Measurements from ENCODE around the gene CATSPERE. TPM values are rescaled to one million over a fixed set of nuclear protein-coding genes. Genes with fewer than 3 reads are reported as not detected.

CATSPERE gene
- total and polyA plus RNA-seq, 5 donors = 0.18 to 0.82 (median 0.47) TPM

DNA sequence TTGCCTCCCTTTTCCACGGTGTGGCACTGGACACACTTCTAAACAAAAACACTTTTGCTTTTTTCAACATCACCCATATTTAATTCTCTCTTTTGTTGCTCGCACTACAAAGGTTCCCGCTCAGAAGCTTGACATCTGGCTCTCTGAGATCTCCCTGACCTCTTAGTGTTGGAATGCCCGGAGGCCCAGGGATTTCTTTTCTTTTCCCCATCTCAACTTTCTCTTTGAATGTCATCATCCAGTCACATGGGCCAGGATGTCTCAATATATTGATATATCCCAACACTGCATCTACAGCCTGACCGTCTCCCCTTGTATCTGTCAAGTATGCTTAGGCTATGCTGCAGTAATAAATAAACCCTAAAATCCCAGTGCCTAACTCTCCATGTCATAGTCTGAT, 137.5 kb downstream of the CATSPERE start:
- DNase-seq (no peak), ATAC-seq (no peak)
- intact Hi-C loops (cut with DNase I) = no loop called here
- no peaks in the 10 kb centered on the region for H3K27me3 ChIP-seq (ENCODE audit: control insufficient read depth, insufficient read depth)
- no peaks in the 10 kb centered on the region for H3K4me1 ChIP-seq (ENCODE audit: control insufficient read depth, insufficient read depth, low read length)
- no peak overlapping the region for H3K4me3 ChIP-seq (ENCODE audit: low read length)
- H3K9me3 ChIP-seq (ENCODE audit: control insufficient read depth, low read length) = no peaks in the 10 kb centered on the region
- WGBS = 85% methylated on average over 5 of the region's 5 CpGs
- no peak overlapping the region for H3K27ac ChIP-seq (ENCODE audit: low read length)

DNA sequence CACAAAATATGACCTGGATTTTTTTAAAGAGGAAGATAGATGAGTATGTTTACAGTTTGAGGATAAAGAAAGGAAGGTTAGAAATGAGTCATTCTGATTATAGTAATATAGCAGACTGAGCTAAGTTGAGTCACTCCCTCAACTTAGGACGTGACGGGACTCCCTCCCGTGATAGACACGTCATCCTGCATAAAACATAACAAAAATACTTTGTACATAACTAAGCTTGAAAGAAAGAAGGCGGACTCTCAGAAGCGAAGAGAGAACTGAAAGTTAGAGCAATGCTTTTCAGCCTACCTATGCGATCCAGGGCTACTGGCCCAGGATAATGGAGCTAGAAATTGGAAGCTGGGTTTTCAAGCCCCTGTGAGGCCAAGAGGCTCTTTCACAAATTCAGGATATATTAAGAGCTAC, 138.9 kb downstream of the CATSPERE start:
- Histone ChIP-seq H3K9me3 (ENCODE audit: control insufficient read depth, low read length) (no peaks in the 10 kb centered on the region), H3K27me3 (ENCODE audit: control insufficient read depth, insufficient read depth) (no peaks in the 10 kb centered on the region), H3K4me1 (ENCODE audit: control insufficient read depth, insufficient read depth, low read length) (no peaks in the 10 kb centered on the region), H3K27ac (ENCODE audit: low read length) (no peak overlapping the region), H3K4me3 (ENCODE audit: low read length) (no peak overlapping the region)
- peak; percentile 41 to 70 for ATAC-seq
- DNase-seq = no peak
- WGBS = 45% methylated on average over 7 of the region's 7 CpGs
- intact Hi-C loops (cut with DNase I) = loop anchor here in 2 of 4 donors (5.0 to 10.0 kb wide), 3 partner anchors 197 to 455 kb away; no protein-coding TSS in a partner anchor

DNA sequence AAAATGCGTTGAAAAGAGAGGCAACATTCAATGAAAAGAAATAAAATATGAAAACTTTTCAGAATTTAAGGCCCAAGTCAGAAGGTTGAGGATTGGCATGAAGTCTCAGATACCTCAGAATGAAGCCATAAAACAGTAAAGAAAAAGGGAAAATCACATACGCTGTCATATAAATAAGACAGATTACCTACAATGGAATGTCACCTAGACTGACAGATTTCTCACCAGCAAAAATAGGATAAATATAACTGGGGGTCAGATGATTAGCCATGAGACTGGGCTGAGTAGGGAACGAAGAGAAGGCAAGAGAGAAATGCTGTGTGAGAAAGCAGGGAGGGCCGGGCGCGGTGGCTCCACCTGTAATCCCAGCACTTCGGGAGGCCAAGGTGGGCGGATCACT, 140.3 kb downstream of the CATSPERE start:
- WGBS = 86% methylated on average over 8 of the region's 8 CpGs
- Histone ChIP-seq H3K4me3 (ENCODE audit: low read length) (no peak overlapping the region), H3K9me3 (ENCODE audit: control insufficient read depth, low read length) (no peaks in the 10 kb centered on the region), H3K27me3 (ENCODE audit: control insufficient read depth, insufficient read depth) (no peaks in the 10 kb centered on the region), H3K4me1 (ENCODE audit: control insufficient read depth, insufficient read depth, low read length) (no peaks in the 10 kb centered on the region), H3K27ac (ENCODE audit: low read length) (no peak overlapping the region)
- DNase-seq = no peak
- no peak for ATAC-seq
- intact Hi-C loops (cut with DNase I) = loop anchor here in 2 of 4 donors (5.0 to 10.0 kb wide), 3 partner anchors 196 to 453 kb away; no protein-coding TSS in a partner anchor

DNA sequence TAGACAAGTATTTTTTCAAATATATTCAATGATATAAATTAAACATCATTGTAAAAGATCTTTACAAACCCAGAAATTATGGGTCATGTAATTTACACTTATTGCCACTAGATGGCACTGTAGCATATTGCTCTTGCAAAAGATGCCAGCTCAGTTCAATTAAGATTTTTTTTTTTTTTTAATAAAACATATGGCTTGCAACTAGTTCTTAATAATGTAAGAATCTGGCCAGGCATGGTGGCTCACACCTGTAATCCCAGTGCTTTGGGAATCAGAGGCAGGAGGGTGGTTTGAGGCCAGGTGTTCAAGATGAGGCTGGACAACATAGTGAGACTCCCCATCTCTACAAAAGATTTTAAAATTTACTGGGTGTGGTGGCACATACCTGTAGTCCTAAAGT, 142.4 kb downstream of the CATSPERE start:
- ATAC-seq = no peak
- H3K9me3 ChIP-seq (ENCODE audit: control insufficient read depth, low read length) = no peaks in the 10 kb centered on the region
- intact Hi-C loops (cut with DNase I) = loop anchor here in 2 of 4 donors (2.0 to 10.0 kb wide), 4 partner anchors 191 to 451 kb away; no protein-coding TSS in a partner anchor
- no peaks in the 10 kb centered on the region for H3K4me1 ChIP-seq (ENCODE audit: control insufficient read depth, insufficient read depth, low read length)
- H3K27me3 ChIP-seq (ENCODE audit: control insufficient read depth, insufficient read depth) = no peaks in the 10 kb centered on the region
- no peak for DNase-seq
- H3K27ac ChIP-seq (ENCODE audit: low read length) = no peak overlapping the region
- no peak overlapping the region for H3K4me3 ChIP-seq (ENCODE audit: low read length)

- H3K4me1 ChIP-seq (ENCODE audit: control insufficient read depth, insufficient read depth, low read length) = no peaks in the 10 kb centered on the region
- H3K4me3 ChIP-seq (ENCODE audit: low read length) = no peak overlapping the region
- H3K27ac ChIP-seq (ENCODE audit: low read length) = no peak overlapping the region
- WGBS = 86% methylated on average over 6 of the region's 6 CpGs
- no peak for DNase-seq
- ATAC-seq = no peak
- H3K27me3 ChIP-seq (ENCODE audit: control insufficient read depth, insufficient read depth) = no peaks in the 10 kb centered on the region
- no peaks in the 10 kb centered on the region for H3K9me3 ChIP-seq (ENCODE audit: control insufficient read depth, low read length)
- intact Hi-C loops (cut with DNase I) = loop anchor here (2.0 to 10.0 kb wide), 4 partner anchors 189 to 449 kb away; no protein-coding TSS in a partner anchor
Observed at GRCh38 chr1:244605835-244606370, 144.8 kb downstream of the CATSPERE start.

GRCh38 chr1:244614113-244614836, 153.2 kb downstream of the CATSPERE start:
- WGBS = 74% methylated on average over 9 of the region's 9 CpGs
- intact Hi-C loops (cut with DNase I) = loop anchor here in 1 of 4 donors (10.0 kb wide), 1 partner anchor 431 kb away; no protein-coding TSS in a partner anchor
- peak in 2 of 3 donors; percentile 23 to 54 for DNase-seq
- no peak overlapping the region for H3K4me3 ChIP-seq (ENCODE audit: low read length)
- H3K27ac ChIP-seq (ENCODE audit: low read length) = no peak overlapping the region
- no peaks in the 10 kb centered on the region for H3K4me1 ChIP-seq (ENCODE audit: control insufficient read depth, insufficient read depth, low read length)
- H3K27me3 ChIP-seq (ENCODE audit: control insufficient read depth, insufficient read depth) = no peaks in the 10 kb centered on the region
- no peak for ATAC-seq
- H3K9me3 ChIP-seq (ENCODE audit: control insufficient read depth, low read length) = no peaks in the 10 kb centered on the region

- intact Hi-C loops (cut with DNase I) = loop anchor here in 1 of 4 donors (10.0 kb wide), 1 partner anchor 430 kb away; no protein-coding TSS in a partner anchor
- no peak overlapping the region for H3K4me3 ChIP-seq (ENCODE audit: low read length)
Observed at GRCh38 chr1:244614879-244615278, 153.8 kb downstream of the CATSPERE start.

DNA sequence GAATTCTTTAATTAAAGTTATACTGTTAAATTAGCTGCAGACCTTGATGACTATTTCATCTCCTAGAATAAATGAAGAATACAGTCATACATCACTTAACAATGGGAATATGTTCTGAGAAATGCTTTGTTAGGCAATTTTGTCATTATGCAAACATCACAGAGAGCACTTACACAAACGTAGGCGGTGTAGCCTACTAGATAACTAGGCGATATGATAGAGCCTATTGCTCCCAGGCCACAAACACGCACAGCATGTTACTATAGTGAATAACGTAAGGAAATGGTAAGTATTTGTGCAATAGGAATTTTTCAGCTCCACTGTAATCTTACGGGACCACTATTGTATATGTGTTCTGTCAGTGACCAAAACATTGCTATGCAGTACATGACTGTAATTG, 154.2 kb downstream of the CATSPERE start:
- WGBS = 80% methylated on average over 6 of the region's 6 CpGs
- ATAC-seq (no peak), DNase-seq (no peak)
- no peak overlapping the region for H3K27ac ChIP-seq (ENCODE audit: low read length)
- H3K4me3 ChIP-seq (ENCODE audit: low read length) = no peak overlapping the region
- H3K27me3 ChIP-seq (ENCODE audit: control insufficient read depth, insufficient read depth) = no peaks in the 10 kb centered on the region
- intact Hi-C loops (cut with DNase I) = loop anchor here in 1 of 4 donors (10.0 kb wide), 1 partner anchor 430 kb away; no protein-coding TSS in a partner anchor
- H3K9me3 ChIP-seq (ENCODE audit: control insufficient read depth, low read length) = no peaks in the 10 kb centered on the region
- no peaks in the 10 kb centered on the region for H3K4me1 ChIP-seq (ENCODE audit: control insufficient read depth, insufficient read depth, low read length)

More at GRCh38 chr1:244614879-244615278, 153.8 kb downstream of the CATSPERE start:
- ATAC-seq (no peak), DNase-seq (no peak)
- H3K27me3 ChIP-seq (ENCODE audit: control insufficient read depth, insufficient read depth) = no peaks in the 10 kb centered on the region
- H3K27ac ChIP-seq (ENCODE audit: low read length) = no peak overlapping the region
- WGBS = 48% methylated on average over 3 of the region's 3 CpGs
- no peaks in the 10 kb centered on the region for H3K4me1 ChIP-seq (ENCODE audit: control insufficient read depth, insufficient read depth, low read length)
- no peaks in the 10 kb centered on the region for H3K9me3 ChIP-seq (ENCODE audit: control insufficient read depth, low read length)

GRCh38 chr1:244626709-244627108, 165.6 kb downstream of the CATSPERE start:
- intact Hi-C loops (cut with DNase I) = no loop called here
- DNase-seq (no peak), ATAC-seq (no peak)
- Histone ChIP-seq H3K9me3 (ENCODE audit: control insufficient read depth, low read length) (no peaks in the 10 kb centered on the region), H3K4me3 (ENCODE audit: low read length) (no peak overlapping the region), H3K27ac (ENCODE audit: low read length) (no peak overlapping the region), H3K4me1 (ENCODE audit: control insufficient read depth, insufficient read depth, low read length) (no peaks in the 10 kb centered on the region), H3K27me3 (ENCODE audit: control insufficient read depth, insufficient read depth) (no peaks in the 10 kb centered on the region)
- 90% methylated on average over 4 of the region's 4 CpGs for WGBS

- Histone ChIP-seq H3K4me3 (ENCODE audit: low read length) (no peak overlapping the region), H3K4me1 (ENCODE audit: control insufficient read depth, insufficient read depth, low read length) (no peaks in the 10 kb centered on the region), H3K9me3 (ENCODE audit: control insufficient read depth, low read length) (no peaks in the 10 kb centered on the region), H3K27me3 (ENCODE audit: control insufficient read depth, insufficient read depth) (no peaks in the 10 kb centered on the region), H3K27ac (ENCODE audit: low read length) (no peak overlapping the region)
- intact Hi-C loops (cut with DNase I) = no loop called here
- DNase-seq (no peak), ATAC-seq (no peak)
- 68% methylated on average over 5 of the region's 5 CpGs for WGBS
Observed at GRCh38 chr1:244628789-244629188, 167.7 kb downstream of the CATSPERE start.

GRCh38 chr1:244633140-244633539, 172.1 kb downstream of the CATSPERE start:
- Histone ChIP-seq H3K27ac (ENCODE audit: low read length) (no peak overlapping the region), H3K4me3 (ENCODE audit: low read length) (no peak overlapping the region), H3K9me3 (ENCODE audit: control insufficient read depth, low read length) (no peaks in the 10 kb centered on the region), H3K27me3 (ENCODE audit: control insufficient read depth, insufficient read depth) (no peaks in the 10 kb centered on the region), H3K4me1 (ENCODE audit: control insufficient read depth, insufficient read depth, low read length) (no peaks in the 10 kb centered on the region)
- ATAC-seq (no peak), DNase-seq (no peak)
- intact Hi-C loops (cut with DNase I) = no loop called here
